ENCODE data around the gene RPN2. TPM values are rescaled to one million over a fixed set of nuclear protein-coding genes. Genes with fewer than 3 reads are reported as not detected.

RPN2 gene
- total and polyA plus RNA-seq, 2 of the 13 experiments (the other 11 are each of a cell fraction or from before 2014, with no cell fraction given), result 587 to 1,818 TPM

GRCh38 chr20:37249304-37249703 is 70.2 kb downstream of the RPN2 start:
- Histone ChIP-seq H3K9me3 (ENCODE audit: low read length) (no peaks in the 10 kb centered on the region), H2AFZ (ENCODE audit: low read length) (no peak overlapping the region), H3K4me3 (replicated peaks in 1 of 3; ENCODE audit: insufficient read depth in 1 of 3, low read depth in 2 of 3, low read length in 3 of 3) (no peak overlapping the region), H3K27ac (ENCODE audit: extremely low read length, insufficient read depth, low read length) (no peak overlapping the region), H3K9ac (ENCODE audit: insufficient read depth, low read depth, low read length) (no peak overlapping the region), H3K79me2 (ENCODE audit: insufficient read depth, low read length) (no peaks in the 10 kb centered on the region), H3K27me3 (ENCODE audit: control insufficient read depth in 1 of 2, insufficient read depth in 2 of 2, low read length in 2 of 2) (peaks cover 2 to 4% of the 10 kb centered on the region in 2 experiments; a peak in 2 of 5 replicates), H4K20me1 (ENCODE audit: insufficient read depth, low read length) (no peaks in the 10 kb centered on the region), H3K4me2 (ENCODE audit: low read depth, low read length) (no peak overlapping the region), H3K4me1 (ENCODE audit: insufficient read depth, low read length) (peaks cover 7% of the 10 kb centered on the region; the same call in 1 of the 2 replicates), H3K36me3 (replicated peaks in 1 of 2; ENCODE audit: control insufficient read depth in 1 of 2, insufficient read depth in 2 of 2, low read length in 2 of 2) (no peaks in the 10 kb centered on the region)
- FAIRE-seq (no peak), DNase-seq (ENCODE audit: low spot score) (no peak), ATAC-seq (no peak)
- in situ Hi-C loops (cut with HindIII; ENCODE audit: extremely low pct_ligation_motif_present, low pct_unique_long_range_greater_than_20kb) (no loop called here), intact Hi-C loops (cut with micrococcal nuclease; ENCODE audit: unreplicated experiment) (no loop called here)
- BruUV-seq (replicated peaks), result no TSS peak
- 87% methylated on average over 2 of the region's 2 CpGs for WGBS (ENCODE audit: low lambda C conversion rate)
- ChIA-PET CTCF (ENCODE audit: low intra/inter-chr PET ratio, low total read pairs) (no interaction called here), POLR2A (no interaction called here)
- TF ChIP-seq KDM2A (CRISPR knock-in tag; IDR thresholded peaks at IDR 0.05; ENCODE audit: borderline replicate concordance, low read depth) (no peak), CEBPB (IDR thresholded peaks at IDR 0.05; ENCODE audit: borderline replicate concordance, low read depth, low read length) (no peak), ADNP (CRISPR knock-in tag; IDR thresholded peaks at IDR 0.05) (no peak), PBX2 (CRISPR knock-in tag; IDR thresholded peaks at IDR 0.05) (no peak), RERE (CRISPR knock-in tag; IDR thresholded peaks at IDR 0.05; ENCODE audit: low read depth) (no peak), GTF2F1 (IDR thresholded peaks at IDR 0.05; ENCODE audit: low read length) (no peak)

Data from HepG2 (cell line).